ENCODE measurements around the gene SPRYD7.
"Not testable (repeated sequence)": the region's sequence is repeated elsewhere in the genome, so short reads cannot be mapped to it uniquely, and the experiment has no call there.

SPRYD7 gene, protein sequence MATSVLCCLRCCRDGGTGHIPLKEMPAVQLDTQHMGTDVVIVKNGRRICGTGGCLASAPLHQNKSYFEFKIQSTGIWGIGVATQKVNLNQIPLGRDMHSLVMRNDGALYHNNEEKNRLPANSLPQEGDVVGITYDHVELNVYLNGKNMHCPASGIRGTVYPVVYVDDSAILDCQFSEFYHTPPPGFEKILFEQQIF

DNA sequence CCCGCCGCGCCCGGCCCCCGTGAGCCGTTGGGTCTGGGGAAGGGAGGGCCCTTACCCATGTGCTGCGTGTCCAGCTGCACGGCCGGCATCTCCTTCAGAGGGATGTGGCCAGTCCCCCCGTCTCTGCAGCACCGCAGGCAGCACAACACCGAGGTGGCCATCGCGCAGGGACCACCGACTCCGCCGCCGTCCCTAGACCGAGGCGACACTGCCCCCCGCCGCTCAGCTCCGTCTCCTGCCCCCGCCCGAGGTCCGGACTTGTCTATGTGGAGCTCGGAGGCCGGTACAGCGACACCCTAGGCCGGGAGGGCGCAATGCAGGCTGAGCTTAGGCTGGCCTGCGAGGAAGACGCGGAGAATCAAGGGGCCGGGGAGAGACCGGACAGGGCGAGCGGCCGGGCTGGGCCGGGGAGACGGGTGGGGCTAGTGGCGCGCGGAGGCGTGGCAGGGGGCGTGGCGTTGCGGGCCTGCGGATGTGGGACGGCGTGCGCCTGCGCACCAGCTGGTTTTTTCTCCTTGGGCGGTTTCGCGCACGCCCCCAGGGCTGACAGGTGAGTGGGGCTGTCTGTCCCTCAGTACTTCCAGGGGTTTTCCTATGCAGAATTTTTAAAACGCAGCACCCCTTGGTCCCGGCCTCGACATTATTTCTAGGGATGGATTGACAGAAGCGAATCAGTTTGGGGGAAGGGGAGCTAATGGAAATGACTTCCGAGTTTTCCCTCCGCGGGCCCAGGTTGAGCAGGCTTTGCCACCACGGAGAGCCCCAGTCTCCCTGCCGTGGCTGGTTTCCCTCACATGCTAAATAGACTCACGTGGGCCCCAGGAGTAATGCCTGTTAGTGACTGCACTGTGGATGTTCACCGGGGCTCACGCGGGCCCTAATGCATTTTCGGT, at the start of gene SPRYD7:
SPRYD7 (minus strand) TSS at position 266 of the 893 bp plus-strand sequence; CDS start at position 161, 105 bp downstream.
- FAIRE-seq, result no peak

DNA sequence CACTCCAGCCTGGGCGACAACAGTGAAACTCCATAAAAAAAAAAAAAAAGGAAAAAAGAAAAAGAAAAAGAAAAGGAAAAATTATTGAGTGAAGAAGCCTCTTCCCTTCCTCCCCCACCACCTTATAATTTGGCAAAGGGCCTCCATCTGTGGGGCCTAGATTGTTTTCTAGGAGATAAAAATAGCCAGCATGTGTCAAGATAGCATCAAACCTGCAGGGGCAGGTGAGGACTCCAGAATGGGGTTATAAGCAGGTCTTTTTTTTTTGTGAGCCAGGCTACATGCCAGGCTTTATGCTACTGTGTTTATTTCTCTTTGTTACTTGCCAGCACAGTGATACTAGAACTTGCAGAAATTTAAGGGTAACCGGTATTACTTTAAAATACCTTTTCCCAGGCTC, 49.0 kb upstream of the SPRYD7 start:
- FAIRE-seq, result no peak

DNA sequence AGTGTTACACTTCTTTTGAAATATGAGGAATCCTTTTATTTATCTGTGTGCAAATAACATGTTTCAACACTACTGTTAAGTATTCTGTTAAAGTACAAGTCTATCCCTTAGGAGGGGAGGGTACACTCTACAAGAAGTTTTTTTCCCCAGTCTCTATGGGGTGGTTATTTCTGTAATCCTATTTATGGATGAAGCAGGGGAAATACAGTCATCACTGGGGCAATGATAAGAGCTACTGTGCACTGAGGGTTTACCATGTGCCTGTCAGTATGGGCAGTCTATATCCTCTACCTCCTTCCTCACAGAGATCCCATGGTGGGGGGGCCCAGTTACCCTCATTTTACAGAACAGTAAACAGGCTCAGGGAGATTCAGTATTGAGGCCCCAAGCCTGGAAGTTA, 44.1 kb upstream of the SPRYD7 start:
- no peak for FAIRE-seq

DNA sequence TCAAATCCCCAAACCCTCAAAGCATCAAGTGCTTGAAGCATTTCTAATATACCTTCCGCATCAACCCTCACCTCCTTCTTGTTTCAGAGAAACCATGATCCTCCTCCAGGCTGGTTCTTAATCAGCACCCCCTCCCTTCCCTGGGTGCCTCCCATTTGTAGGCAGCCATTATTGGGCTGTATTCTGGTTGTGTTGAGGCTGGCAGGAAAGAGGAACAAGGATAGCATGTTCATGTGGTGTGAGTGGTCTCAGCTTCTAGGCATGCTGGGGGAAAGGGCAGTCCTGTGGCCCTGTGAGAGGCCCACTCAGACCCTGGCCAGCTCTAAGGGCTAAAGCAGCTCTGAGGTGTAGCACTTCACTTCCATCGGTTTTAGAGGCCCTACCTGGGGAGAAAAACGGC, 41.9 kb upstream of the SPRYD7 start:
- FAIRE-seq, result no peak

DNA sequence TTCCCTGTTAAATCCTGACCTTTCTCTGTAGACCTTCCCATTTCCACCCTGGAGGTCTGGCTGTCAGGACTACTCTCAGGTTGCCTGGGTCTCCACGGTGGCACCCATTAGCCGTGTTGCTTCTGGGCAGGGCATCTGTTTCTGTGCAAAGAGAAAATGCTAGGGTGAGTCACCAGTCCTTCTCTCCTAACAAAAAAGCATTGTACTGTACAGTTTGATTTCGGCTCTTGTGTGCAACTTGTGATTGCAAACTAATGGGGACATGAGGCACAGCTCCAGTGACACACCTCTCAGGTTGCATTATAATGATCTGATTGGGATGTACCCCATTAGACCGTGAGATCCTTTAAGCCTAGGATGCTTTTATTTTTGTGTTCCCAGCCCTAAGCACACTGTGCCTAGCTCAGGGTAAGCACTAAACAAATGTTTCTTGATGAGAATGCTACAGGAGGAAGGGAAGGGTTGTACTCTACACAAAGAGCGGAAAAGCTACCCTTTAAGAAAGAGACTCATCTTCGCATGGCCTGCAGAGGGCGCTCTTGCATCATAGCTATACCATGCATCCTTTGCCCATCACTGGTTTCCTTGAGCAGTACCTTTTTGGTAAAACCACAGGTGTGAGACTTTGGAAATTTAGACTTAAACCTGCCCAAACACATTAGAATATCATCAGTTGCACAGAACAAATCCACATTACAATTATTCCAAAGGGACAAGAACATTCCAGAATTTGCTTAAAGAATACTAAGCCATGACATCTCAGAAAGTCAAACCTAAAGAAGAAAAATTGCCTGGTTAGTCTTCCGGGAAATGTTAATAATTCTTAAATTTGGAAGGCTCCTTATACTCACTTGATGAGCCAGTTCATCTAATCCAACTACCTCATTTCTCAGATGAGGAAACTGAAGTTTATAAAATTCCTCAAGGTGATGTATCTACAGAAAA, 40.4 kb upstream of the SPRYD7 start:
- no peak for FAIRE-seq

DNA sequence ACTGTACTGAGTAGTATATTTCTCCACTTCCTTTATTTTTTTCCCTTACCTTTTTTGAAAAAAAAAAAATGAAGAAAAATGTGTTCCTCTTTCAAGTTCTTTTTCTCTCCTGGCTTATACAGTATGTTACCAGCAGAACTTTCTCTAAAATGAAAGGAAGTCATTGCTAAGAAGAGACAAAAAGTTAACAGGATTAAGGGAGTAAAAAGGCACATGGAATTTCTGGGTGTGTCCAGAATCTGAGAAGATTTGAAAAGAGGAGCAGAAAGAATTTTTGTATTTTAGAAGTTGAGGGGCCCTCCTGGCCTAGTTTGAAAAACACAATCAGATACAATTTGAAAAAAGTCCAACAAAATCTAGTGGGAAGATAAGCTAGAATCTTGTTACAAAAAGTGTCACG, 39.7 kb upstream of the SPRYD7 start:
- no peak for FAIRE-seq

DNA sequence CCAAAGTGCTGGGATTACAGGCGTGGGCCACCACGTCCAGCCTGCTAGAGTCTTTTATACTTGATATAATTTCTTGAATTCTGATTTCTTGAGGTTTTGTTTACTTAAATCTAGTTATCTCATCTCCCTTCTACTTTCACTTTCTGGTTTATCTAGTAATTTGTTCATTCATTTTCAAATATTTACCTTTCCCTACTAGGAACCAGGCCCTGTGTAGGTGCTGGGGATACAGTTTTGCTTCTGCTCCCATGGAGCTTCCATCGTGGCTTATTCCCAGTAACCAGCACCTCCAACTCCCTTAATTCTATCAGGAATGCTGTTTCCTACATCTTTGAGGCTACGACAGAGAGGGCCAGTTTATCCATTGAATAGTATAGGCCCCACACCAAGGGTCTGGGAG, 36.6 kb upstream of the SPRYD7 start:
- FAIRE-seq, result no peak

DNA sequence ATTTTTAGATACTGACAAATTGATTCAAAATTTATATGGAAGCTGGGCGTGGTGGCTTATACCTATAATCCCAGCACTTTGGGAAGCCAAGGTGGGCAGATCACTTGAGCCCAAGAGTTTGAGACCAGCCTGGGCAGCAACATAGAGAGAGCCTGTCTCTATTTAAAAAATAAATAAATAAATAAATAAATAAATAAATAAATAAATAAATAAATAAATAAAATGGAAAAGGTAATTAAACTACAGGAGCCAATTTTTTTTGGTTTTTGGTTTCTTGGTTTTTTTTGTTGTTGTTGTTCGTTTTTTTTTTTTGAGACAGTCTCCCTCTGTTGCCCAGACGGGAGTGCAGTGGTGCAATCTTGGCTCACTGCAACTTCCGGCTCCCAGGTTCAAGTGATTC, 31.3 kb upstream of the SPRYD7 start:
- FAIRE-seq, result no peak

DNA sequence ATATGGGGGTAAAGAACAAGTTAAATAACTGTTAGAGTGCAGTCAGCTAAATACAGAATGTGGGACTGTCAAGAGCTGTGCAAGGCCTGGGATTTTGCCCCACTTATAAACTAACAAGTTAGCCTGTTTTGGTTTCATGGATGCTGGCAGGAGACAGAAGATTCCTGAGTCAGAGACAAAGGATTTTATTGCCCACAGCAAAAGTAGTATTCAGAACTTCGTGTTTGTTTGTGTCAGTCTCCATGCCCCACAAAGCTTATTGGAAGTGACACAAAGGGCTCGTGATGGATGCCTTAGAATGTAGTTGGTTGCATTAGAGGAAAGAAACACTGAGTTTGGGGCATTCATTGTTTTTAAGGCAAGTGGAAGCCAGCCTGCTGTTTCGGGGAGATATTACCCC, 22.2 kb upstream of the SPRYD7 start:
- no peak for FAIRE-seq

DNA sequence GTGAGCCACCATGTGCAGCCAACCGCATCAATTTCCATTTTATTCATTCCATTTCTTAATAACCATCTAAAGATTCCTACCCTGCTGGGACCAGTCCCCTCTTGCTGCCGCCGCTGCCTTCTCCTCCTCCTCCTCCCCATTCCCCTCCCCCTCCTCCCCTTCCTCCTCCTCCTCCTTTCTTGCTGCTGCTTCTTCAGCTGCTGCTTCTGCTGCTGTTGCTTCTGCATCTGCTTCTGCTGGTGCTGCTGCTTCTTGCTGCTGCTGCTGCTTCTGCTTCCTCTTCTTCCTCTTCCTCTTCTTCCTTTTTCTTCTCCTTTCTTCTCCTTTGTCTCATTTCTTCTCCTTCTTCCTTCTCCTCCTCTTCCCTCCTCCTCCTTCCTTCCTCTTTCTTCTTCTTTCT, 20.0 kb upstream of the SPRYD7 start:
- no peak for FAIRE-seq

DNA sequence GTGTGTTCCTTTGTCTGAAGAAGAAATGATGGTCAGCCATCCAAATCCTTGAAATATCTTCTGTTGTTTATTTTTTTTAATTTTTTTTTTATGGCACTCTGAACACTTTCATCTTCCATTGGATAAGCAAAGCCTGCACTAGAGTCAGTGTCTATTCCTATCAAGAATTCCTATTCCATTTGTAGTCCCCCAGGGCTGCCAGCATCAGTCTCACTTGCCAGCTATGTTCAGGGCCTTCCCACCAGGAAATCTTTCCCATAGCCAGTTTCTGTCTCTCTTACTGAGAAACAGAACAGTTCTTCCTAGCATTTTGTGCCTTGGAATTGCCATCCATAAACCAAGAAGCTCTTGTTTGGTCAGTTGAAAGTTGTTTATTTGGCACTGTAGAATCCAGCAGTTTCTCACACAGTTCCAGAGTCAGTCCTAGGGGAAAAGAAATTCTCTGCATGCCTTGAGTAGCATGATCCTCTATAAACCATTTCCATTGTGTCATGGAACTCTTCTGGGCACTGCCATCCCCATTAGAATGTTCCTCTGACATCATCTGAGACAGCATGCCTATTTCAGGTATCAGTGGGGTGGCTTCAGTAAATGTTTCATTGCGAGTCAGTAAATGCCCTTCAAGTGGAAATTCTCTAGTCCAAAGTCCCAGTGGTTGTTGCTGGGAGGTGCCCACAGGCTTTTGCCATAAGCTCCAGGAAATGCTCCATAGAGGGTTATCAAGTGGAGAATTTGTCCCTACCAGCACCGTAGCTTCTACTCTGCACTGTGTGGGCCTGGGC, 18.7 kb upstream of the SPRYD7 start:
- no peak for FAIRE-seq

DNA sequence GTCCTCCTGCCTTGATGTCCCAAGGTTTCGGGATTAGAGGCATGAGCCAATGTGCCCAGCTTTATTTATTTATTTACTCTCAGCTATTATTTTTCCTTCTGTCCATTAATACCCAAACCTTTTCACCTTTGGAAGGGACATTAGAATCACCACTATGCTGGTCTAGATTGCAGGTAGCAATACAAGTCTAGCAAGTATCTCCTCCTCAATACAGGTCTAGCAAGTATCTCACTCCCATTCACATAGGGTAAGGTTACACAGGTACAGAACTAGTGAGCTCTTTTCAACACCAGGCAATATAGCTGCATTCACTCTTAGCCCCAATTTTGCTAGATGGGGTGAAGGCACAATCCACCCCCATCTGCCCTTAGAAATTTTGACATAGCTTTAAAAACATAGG, 17.4 kb upstream of the SPRYD7 start:
- no peak for FAIRE-seq

DNA sequence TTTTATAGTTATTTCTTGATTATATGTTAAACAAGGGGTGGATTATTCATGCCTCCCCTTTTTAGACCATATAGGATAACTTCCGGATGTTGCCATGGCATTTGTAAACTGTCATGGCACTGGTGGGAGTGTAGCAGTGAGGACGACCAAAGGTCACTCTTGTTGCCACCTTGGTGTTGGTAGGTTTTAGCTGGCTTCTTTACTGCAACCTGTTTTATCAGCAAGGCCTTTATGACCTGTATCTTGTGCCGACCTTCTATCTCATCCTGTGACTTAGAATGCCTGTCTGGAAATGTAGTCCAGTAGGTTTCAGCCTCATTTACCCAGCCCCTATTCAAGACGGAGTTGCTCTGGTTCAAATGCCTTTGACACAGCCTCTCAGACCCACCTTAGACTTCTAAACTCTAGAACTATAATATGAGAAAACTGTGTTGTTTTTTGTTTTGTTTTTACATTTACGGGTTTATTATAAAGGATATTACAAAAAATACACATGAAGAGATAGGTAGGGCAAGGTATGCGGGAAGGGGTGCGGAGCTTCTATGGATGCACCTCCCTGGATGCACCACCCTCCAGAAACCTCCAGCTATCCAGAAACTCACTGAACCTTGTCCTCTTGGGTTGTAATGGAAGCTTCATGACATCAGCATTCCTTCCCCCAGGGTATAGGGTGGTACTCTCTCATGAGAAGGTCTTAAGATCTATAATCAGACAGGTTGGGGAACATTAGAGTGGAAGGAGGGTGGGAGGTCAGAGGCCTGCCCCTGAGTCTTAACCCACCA, 15.8 kb upstream of the SPRYD7 start:
- no peak for FAIRE-seq

DNA sequence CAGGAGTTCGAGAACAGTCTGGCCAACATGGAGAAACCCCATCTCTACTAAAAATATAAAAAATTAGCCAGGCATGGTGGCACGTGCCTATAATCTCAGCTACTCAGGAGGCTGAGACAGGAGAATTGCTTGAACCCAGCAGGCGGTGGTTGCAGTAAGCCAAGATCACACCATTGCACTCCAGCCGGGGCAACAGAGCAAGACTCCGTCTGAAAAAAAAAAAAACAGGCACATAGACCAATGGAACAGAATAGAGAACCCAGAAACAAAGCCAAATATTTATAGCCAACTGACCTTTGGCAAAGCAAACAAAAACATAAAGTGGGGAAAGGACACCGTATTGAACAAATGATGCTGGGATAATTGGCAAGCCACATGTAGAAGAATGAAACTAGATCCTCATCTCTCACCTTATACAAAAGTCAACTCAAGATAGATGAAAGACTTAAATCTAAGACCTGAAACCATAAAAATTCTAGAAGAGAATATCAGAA, 12.7 kb upstream of the SPRYD7 start:
- not testable (repeated sequence) for FAIRE-seq

DNA sequence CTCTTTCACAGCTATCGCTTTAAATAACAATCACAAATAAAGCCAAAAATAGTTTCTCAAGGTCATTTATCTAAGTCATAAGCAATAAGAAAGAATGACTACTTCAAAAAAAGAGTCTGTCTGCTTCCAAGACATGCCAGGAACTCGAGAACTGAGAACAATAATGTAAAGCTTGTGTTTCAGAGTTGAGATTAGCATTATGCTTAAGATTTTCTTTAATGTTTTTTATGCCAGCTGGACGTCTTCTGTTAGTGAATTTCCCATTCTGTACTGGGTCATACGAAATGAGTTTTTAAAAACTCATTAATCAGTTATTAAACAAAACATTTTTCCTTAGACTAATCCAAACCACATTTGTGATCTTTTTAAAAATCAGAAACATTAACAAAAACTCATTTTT, 3.2 kb upstream of the SPRYD7 start:
- FAIRE-seq, result no peak

DNA sequence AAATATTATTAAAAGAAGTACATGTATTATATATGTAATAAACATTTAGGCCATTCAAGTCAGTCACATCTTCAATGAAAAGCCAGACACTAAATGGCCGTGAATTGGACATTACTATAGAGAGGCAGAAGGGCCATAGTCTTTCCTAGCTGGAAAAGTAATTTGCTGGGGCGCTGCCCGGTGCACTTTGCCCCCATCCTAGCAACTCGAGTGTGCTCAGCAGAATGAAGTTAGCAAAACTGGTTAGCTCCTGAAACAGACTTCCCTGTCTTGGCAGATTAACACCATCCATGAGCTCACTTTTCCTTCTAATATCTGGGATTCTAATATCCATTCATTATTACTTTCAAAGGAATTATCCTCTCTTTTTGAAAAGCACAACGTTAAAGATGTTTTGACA, 2.8 kb upstream of the SPRYD7 start:
- no peak for FAIRE-seq

DNA sequence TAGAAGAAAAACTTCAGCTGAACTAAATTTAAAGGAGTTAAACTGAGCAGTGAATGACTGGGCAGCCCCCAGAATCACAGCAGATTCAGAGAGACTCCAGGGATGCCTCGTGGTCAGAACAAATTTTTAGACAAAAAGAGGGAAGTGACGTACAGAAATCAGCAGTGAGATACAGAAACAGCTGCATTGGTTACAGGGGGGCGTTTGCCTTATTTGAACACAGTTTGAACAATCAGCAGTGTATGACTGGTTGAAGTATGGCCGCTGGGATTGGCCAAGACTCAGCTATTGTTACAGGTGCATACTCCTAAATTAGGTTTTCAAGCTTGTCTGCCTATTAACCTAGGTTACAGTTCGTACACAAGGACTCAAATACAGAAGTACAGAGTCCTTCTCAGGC, 2.2 kb upstream of the SPRYD7 start:
- no peak for FAIRE-seq

DNA sequence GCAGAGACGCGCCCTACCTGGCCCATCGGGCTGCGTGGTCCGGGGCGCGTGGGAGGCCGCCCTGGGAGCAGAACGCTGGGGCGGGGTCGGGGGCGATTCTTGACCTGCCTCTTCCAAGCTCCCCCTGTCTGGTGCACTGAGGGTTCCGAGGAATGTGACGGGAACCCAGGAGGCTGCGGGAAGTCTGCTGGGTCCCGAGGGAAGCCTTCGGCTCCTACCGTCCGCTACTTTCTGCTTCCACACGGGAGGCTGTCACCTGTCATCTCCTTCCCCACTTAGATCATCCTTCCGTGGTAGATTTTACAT, 781 bp upstream of the SPRYD7 start:
- no peak for FAIRE-seq

DNA sequence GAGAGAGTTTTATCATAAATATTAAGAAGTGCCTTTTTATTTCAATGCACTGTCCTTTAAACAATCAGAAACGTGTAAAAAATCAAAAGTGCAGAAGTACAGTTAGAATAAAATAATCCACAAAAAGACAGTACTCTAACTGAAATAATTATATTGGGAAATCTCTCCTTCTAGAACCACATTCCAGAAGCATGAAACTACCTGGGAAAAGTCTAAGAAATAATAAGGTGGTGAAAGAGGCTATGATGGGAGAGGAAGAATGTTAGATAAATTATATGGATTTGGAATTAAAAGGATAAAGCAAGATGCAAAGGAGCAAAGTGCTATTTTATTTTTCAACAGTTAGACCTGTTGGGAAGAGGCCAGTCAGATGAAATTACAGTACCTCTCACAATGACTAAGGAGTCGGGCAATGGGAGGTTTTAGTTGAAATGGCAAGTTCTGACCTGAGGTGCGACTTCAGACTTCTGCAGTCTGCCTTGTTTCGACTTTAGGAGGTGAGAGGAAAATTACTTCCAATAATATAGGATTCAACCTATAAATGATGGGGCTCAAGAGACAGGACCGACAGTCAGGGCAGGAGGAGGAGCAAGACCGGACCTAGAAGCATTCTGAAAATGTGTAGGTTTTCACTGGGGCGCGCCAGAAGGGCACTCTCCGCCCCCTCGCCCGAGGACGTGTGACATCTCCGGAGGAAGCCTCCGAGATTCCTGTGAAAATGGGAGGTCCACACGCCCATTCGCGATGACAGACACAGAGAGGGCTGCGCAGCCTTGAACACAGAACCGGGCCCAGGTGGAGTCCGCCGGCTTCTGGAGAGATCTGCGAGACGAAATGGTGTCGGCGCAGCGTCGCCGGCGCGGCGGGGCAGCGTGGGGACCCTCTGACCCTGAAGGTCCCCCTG, 717 bp downstream of the SPRYD7 start:
- FAIRE-seq, result no peak

DNA sequence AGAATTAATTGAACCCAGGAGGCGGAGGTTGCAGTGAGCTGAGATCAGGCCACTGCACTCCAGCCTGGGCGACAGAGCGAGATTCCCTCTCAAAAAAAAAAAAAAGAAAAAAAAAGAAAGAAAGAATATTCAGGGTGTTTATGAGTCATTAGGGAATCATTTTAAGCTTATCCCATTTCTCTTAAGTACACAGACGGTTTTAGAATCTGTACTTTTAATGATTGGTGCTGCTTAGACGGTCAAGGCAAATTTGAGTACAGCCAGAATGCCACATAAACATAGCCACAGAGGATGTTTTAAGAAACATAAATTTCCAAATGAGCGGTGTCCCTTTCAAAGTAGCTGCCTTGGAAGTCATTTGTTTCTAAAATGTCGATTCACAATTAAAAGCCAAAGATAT, 2.6 kb downstream of the SPRYD7 start:
- FAIRE-seq, result no peak

DNA sequence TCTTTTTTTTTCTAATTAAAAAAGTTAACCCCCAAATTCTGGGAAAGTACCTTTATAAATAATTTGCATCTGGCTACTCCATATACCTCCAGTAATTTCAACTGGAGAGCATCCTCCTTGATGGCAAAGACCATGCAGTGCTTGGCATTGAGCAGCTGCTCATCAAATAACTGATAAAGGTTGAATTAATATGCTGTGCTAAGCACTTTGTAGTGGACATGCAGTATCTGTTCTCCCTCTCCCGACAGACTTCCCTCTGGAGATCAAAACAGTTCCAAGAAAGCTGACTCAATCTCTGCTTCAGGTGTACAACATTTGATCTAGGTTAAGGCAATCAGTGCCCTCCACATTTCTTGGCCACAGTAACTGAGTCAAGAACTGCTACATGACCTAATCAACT, 3.3 kb downstream of the SPRYD7 start:
- no peak for FAIRE-seq

All from colon (tissue), 2 donors.